ENCODE measurements around the gene HOPX. TPM values are rescaled to one million over a fixed set of nuclear protein-coding genes. Genes with fewer than 3 reads are reported as not detected.
A peak's percentile ranks its signal among the peaks of the same experiment; 100 is the strongest.
"Not testable (repeated sequence)": the region's sequence is repeated elsewhere in the genome, so short reads cannot be mapped to it uniquely, and the experiment has no call there.

Gene HOPX
- total and polyA plus RNA-seq, 8 donors: 1.2 to 79.1 (median 48.2) TPM; not detected in 1

DNA sequence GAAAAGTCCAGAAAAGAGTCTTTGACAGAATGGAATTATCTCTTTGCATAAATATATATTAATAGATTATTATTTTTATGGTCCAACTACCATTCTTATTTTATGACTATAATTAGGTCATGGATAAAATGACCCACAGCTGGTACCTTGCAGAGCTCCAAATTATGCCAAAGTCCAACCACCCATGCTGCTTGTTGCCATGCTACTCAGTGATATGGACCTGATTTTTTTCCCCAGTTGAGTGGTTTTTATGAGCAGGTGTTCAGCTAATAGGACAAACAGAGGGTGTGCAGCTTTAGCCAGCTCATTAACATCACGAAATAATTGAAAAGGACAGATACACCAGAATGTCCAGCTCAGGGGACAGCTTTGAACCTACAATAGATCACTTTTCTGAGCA lies 9.7 kb downstream of the HOPX start:
- DNase-seq: peak in 1 of 2 donors; percentile 24
- Histone ChIP-seq H3K4me3 (no peak overlapping the region), H3K9me3 (peaks cover 0 to 7% (median 2%) of the 10 kb centered on the region in 4 donors), H3K27me3 (no peaks in the 10 kb centered on the region), H3K27ac (no peak overlapping the region), H3K36me3 (no peaks in the 10 kb centered on the region), H3K4me1 (no peaks in the 10 kb centered on the region)
- WGBS, 5 donors: 73 to 81% (median 80%) methylated on average over 1 of the region's 1 CpG
- intact Hi-C loops (cut with DNase I; ENCODE audit: low total_unique reads): no loop called here
- TF ChIP-seq EP300 (IDR thresholded peaks at IDR 0.05) (no peak), POLR2A (IDR thresholded peaks at IDR 0.05) (no peak), POLR2AphosphoS5 (IDR thresholded peaks at IDR 0.05) (no peak)
- TF ChIP-seq, protein P1, sequence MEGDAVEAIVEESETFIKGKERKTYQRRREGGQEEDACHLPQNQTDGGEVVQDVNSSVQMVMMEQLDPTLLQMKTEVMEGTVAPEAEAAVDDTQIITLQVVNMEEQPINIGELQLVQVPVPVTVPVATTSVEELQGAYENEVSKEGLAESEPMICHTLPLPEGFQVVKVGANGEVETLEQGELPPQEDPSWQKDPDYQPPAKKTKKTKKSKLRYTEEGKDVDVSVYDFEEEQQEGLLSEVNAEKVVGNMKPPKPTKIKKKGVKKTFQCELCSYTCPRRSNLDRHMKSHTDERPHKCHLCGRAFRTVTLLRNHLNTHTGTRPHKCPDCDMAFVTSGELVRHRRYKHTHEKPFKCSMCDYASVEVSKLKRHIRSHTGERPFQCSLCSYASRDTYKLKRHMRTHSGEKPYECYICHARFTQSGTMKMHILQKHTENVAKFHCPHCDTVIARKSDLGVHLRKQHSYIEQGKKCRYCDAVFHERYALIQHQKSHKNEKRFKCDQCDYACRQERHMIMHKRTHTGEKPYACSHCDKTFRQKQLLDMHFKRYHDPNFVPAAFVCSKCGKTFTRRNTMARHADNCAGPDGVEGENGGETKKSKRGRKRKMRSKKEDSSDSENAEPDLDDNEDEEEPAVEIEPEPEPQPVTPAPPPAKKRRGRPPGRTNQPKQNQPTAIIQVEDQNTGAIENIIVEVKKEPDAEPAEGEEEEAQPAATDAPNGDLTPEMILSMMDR (IDR thresholded peaks at IDR 0.05): no peak

DNA sequence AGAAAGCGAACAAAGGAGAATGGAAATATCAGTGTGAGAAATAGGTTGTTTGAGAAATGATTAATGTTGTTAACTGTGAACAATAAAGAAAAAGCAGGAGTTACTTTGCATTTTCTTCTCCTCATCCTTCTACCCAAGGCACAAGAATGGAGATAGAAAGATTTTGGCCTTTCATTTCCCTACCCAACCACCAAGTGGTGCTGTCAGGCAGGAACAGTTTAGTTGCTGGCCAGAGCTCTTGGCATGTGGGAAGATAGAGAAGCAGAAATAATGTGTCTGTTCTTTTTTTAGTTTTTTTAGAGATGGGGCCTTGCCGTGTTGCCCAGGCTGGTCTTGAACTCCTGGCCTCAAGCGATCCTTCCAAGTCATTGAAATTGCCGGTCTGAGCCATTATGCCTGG lies 12.8 kb downstream of the HOPX start:
- intact Hi-C loops (cut with DNase I; ENCODE audit: low total_unique reads): no loop called here
- WGBS, 5 donors: 81 to 95% (median 94%) methylated on average over 4 of the region's 4 CpGs
- no peak for DNase-seq

DNA sequence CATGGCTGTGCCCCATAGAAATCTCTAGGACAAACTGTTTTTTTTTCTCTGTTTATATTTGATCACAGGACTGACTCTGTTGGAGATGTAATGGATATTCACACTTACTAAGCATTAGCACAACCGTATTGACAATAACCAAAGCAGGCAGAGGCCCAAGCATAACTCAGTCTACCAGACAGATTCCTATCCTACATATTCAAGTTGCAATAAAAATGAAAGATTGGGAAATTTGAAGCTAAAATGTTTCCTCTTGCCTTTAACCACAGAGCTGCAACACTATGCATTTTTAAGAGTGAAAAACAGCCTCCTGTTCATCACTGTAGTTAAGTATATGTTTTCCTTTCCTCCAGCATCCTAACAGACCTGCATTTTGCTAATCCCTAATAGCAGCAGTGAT lies 13.7 kb downstream of the HOPX start:
- intact Hi-C loops (cut with DNase I; ENCODE audit: low total_unique reads); H3K4me3 ChIP-seq: not testable (repeated sequence)

More for the DNA sequence above, 12.8 kb downstream of the HOPX start:
- no peaks in the 10 kb centered on the region for H3K36me3 ChIP-seq
- H3K27ac ChIP-seq: no peak overlapping the region
- no peaks in the 10 kb centered on the region for H3K27me3 ChIP-seq
- H3K4me3 ChIP-seq: no peak overlapping the region
- H3K9me3 ChIP-seq: peaks cover 0 to 7% (median 2%) of the 10 kb centered on the region in 4 donors
- no peak for TF ChIP-seq POLR2A (IDR thresholded peaks at IDR 0.05)
- TF ChIP-seq, protein P1 (IDR thresholded peaks at IDR 0.05): peak in 2 of 7 experiments; percentile 14 to 22
- H3K4me1 ChIP-seq: no peaks in the 10 kb centered on the region

DNA sequence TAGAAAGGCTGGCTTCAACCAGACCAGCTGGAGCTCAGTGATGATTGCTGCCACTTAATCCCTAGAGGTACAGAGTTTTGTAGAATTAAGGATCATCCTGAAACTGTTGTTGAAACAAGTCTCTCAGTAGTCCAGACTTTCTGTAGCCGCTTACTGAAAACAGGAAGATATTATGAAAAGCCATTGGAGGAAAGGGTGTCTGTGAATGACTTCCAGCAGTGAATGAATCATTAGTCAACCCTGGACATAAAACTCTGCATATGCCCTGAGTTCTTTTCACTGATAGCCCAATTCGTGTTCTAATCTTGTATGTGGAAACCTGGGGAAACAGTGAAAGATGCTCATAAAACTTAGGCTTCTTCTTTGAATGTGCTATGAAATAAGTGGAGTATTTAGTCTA lies 14.8 kb downstream of the HOPX start:
- H3K27me3 ChIP-seq: no peaks in the 10 kb centered on the region
- WGBS, 5 donors: 54 to 78% (median 70%) methylated on average over 2 of the region's 2 CpGs
- TF ChIP-seq POLR2AphosphoS5 (IDR thresholded peaks at IDR 0.05) (no peak), POLR2A (IDR thresholded peaks at IDR 0.05) (no peak), EP300 (IDR thresholded peaks at IDR 0.05) (no peak)
- TF ChIP-seq, protein P1 (IDR thresholded peaks at IDR 0.05): no peak
- peaks cover 0 to 7% (median 2%) of the 10 kb centered on the region in 4 donors for H3K9me3 ChIP-seq
- intact Hi-C loops (cut with DNase I; ENCODE audit: low total_unique reads): no loop called here
- no peak for DNase-seq
- H3K36me3 ChIP-seq: no peaks in the 10 kb centered on the region
- H3K4me3 ChIP-seq: no peak overlapping the region
- no peak overlapping the region for H3K27ac ChIP-seq
- peaks cover 0 to 7% (median 0%) of the 10 kb centered on the region in 4 donors for H3K4me1 ChIP-seq

More for the DNA sequence above, 13.7 kb downstream of the HOPX start:
- H3K4me1 ChIP-seq, DNase-seq, H3K36me3 ChIP-seq, H3K27me3 ChIP-seq, H3K27ac ChIP-seq, H3K9me3 ChIP-seq: not testable (repeated sequence)
- 22 to 43% (median 28%) methylated on average over 1 of the region's 1 CpG for WGBS, 5 donors

DNA sequence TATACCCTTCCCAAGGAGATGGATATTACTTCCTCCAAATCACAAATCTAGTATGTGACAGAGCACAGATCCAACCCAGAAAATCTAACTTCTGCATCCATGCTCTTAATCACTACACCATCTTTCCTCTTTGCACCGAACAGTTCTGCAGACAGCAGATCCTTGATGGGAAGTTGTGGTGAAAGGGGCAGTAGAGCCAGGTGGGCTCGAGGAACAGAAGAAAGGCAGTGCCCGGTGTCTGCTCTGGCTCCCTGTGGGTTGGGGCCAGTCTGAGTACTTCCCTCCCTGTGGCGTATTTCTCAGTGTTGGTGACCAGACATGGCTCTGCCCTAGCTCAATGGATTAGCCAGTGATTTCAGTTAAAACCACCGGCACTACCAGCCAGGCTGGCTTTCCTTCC lies 15.3 kb downstream of the HOPX start:
- Histone ChIP-seq H3K27me3 (no peaks in the 10 kb centered on the region), H3K9me3 (peaks cover 0 to 7% (median 2%) of the 10 kb centered on the region in 4 donors), H3K4me1 (peaks cover 0 to 7% (median 0%) of the 10 kb centered on the region in 4 donors), H3K4me3 (no peak overlapping the region), H3K36me3 (no peaks in the 10 kb centered on the region), H3K27ac (no peak overlapping the region)
- intact Hi-C loops (cut with DNase I; ENCODE audit: low total_unique reads): no loop called here
- TF ChIP-seq POLR2A (IDR thresholded peaks at IDR 0.05) (no peak), EP300 (IDR thresholded peaks at IDR 0.05) (no peak), POLR2AphosphoS5 (IDR thresholded peaks at IDR 0.05) (no peak)
- TF ChIP-seq, protein P1 (IDR thresholded peaks at IDR 0.05): no peak
- 78 to 80% (median 79%) methylated on average over 5 of the region's 5 CpGs for WGBS, 5 donors
- no peak for DNase-seq

Data from stomach (tissue), 9 donors.